Measurements from ENCODE around the gene AIRE.

Gene AIRE

GRCh38 chr21:44325386-44326271 is 40.0 kb downstream of the AIRE start:
- DNase-seq: no peak

- DNase-seq: no peak
Observed at GRCh38 chr21:44326272-44326647, 40.6 kb downstream of the AIRE start.

GRCh38 chr21:44326716-44327602 is 41.3 kb downstream of the AIRE start:
- DNase-seq: no peak

- DNase-seq: no peak
Observed at GRCh38 chr21:44327603-44327974, 41.9 kb downstream of the AIRE start.

- no peak for DNase-seq
Observed at GRCh38 chr21:44328242-44328895, 42.7 kb downstream of the AIRE start.

GRCh38 chr21:44329086-44329889 is 43.6 kb downstream of the AIRE start:
- DNase-seq: no peak

- no peak for DNase-seq
Observed at GRCh38 chr21:44329971-44330681, 44.5 kb downstream of the AIRE start.

- no peak for DNase-seq
Observed at GRCh38 chr21:44330698-44331097, 45.0 kb downstream of the AIRE start.

- no peak for DNase-seq
Observed at GRCh38 chr21:44331209-44331608, 45.5 kb downstream of the AIRE start.

GRCh38 chr21:44331650-44332307 is 46.1 kb downstream of the AIRE start:
- no peak for DNase-seq

- no peak for DNase-seq
Observed at GRCh38 chr21:44332383-44332782, 46.7 kb downstream of the AIRE start.

GRCh38 chr21:44332965-44333364 is 47.3 kb downstream of the AIRE start:
- no peak for DNase-seq

- DNase-seq: no peak
Observed at GRCh38 chr21:44333509-44334328, 48.0 kb downstream of the AIRE start.

GRCh38 chr21:44334329-44335030 is 48.8 kb downstream of the AIRE start:
- DNase-seq: no peak

- no peak for DNase-seq
Observed at GRCh38 chr21:44335266-44336059, 49.8 kb downstream of the AIRE start.

GRCh38 chr21:44337449-44337848 is 51.8 kb downstream of the AIRE start:
- no peak for DNase-seq

GRCh38 chr21:44337941-44338895 is 52.5 kb downstream of the AIRE start:
- DNase-seq: peak; percentile 19

Data from T1000 (cell line).